Colon (tissue), 2 donors: Measurements from ENCODE around the gene CCL7.
"Not testable (repeated sequence)": the region's sequence is repeated elsewhere in the genome, so short reads cannot be mapped to it uniquely, and the experiment has no call there.

Experiments
- FAIRE-seq: peaks from 2 replicates; lab custom pipeline; 2012; peaks lifted over from hg19 to GRCh38; lab: Jason Lieb, UNC
- donor health status: control.
- donor health status: control.

Gene CCL7

GRCh38 chr17:34269969-34270368 is at the start of gene CCL7:
Gene CCL7 (plus strand): TSS chr17:34270221. CDS start chr17:34270291, 70 bp downstream.
- no peak for FAIRE-seq

- FAIRE-seq, result no peak
Measured at GRCh38 chr17:34220752-34221395, 49.1 kb upstream of the CCL7 start.

- no peak for FAIRE-seq
Measured at GRCh38 chr17:34221411-34221810, 48.6 kb upstream of the CCL7 start.

GRCh38 chr17:34222722-34223497 is 47.1 kb upstream of the CCL7 start:
- no peak for FAIRE-seq

GRCh38 chr17:34225046-34225445 is 45.0 kb upstream of the CCL7 start:
- no peak for FAIRE-seq

GRCh38 chr17:34226011-34226743 is 43.8 kb upstream of the CCL7 start:
- no peak for FAIRE-seq

GRCh38 chr17:34226744-34227034 is 43.3 kb upstream of the CCL7 start:
- FAIRE-seq, result no peak

- not testable (repeated sequence) for FAIRE-seq
Measured at GRCh38 chr17:34227293-34227692, 42.7 kb upstream of the CCL7 start.

GRCh38 chr17:34227707-34228106 is 42.3 kb upstream of the CCL7 start:
- no peak for FAIRE-seq

GRCh38 chr17:34228781-34229180 is 41.2 kb upstream of the CCL7 start:
- FAIRE-seq, result no peak

GRCh38 chr17:34230342-34230741 is 39.7 kb upstream of the CCL7 start:
- FAIRE-seq, result no peak

GRCh38 chr17:34234616-34235015 is 35.4 kb upstream of the CCL7 start:
- FAIRE-seq, result no peak

GRCh38 chr17:34235389-34236028 is 34.5 kb upstream of the CCL7 start:
- no peak for FAIRE-seq

GRCh38 chr17:34236281-34236892 is 33.6 kb upstream of the CCL7 start:
- no peak for FAIRE-seq

GRCh38 chr17:34237458-34237857 is 32.6 kb upstream of the CCL7 start:
- FAIRE-seq, result no peak

GRCh38 chr17:34241062-34241461 is 29.0 kb upstream of the CCL7 start:
- FAIRE-seq, result no peak

GRCh38 chr17:34242587-34243363 is 27.2 kb upstream of the CCL7 start:
- FAIRE-seq, result no peak

GRCh38 chr17:34243364-34244320 is 26.4 kb upstream of the CCL7 start:
- no peak for FAIRE-seq

GRCh38 chr17:34245351-34245905 is 24.6 kb upstream of the CCL7 start:
- no peak for FAIRE-seq

GRCh38 chr17:34246446-34246845 is 23.6 kb upstream of the CCL7 start:
- no peak for FAIRE-seq
